ENCODE data around the gene PNCK. TPM values are rescaled to one million over a fixed set of nuclear protein-coding genes. Genes with fewer than 3 reads are reported as not detected.

The PNCK gene
- total RNA-seq, 1 experiment from 2014 or later = 2.3 TPM

DNA sequence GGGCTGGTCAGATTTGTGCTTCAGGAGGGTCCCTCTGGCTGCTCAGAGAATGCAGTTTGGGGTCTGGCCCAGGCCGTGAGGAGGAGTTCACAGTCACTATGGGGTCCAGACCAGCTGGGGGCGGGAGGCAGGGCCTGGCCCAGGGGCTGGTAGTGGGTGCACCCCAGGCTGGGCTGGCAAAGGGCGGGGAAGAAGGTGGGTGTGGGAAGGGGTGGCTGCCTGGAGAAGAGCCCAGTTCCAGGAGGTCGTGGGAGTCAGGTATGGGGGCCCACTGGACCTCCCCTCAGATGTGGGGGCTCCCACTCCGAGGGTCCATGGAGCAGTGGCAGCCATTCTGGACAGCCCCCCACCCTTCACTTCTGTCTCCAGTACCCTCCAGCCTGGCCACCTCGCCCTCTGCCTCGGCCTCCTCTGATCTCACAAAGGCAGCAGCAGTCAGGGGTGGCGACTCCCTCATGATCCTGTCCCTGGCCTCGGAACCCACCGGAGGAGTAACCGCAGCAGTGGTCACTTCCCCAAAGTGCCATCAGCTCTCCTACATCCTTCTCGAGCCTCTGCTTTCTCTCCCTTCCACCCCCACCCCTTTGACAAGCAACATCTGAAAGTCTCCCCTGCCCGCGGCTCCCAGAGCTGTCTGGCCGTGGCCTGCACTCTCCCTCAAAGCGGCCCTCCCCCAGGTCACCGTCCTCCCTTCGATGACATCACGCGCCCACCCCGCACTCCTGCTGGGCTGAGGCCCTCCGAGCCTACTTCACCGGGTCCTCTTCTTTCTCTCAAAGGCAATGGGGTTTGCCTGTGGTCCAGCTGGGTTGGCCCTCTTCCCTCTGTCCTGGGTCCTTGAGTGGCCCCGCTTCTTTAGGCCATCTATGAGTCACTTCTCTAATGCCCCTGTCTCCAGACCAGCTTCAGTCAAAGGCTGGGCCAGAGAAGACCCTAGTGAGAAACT is 12.4 kb upstream of the PNCK start:
- no peaks in the 10 kb centered on the region for H3K36me3 ChIP-seq (ENCODE audit: control insufficient read depth, insufficient read depth, low read length)
- in situ Hi-C loops (cut with HindIII; ENCODE audit: low pct_unique_long_range_greater_than_20kb, low sequenced_read_pairs) = no loop called here
- DNase-seq (ENCODE audit: low read depth, low spot score) (no peak), ATAC-seq (no peak)
- no peak overlapping the region for H3K4me3 ChIP-seq (ENCODE audit: low read depth in 2 of 2, low read length in 2 of 2)
- no peaks in the 10 kb centered on the region for H3K27me3 ChIP-seq (ENCODE audit: control insufficient read depth, insufficient read depth, low read length)
- CTCF ChIA-PET = interaction anchor here (1.6 to 1.9 kb wide), 2 partner anchors 18 to 22 kb away, joined by 4 to 6 read pairs; no protein-coding TSS in a partner anchor
- TF ChIP-seq CTCF (IDR thresholded peaks at IDR 0.05) = no peak
- TF ChIP-seq POLR2AphosphoS5 (IDR thresholded peaks at IDR 0.05; ENCODE audit: low read depth, low read length) = no peak
- no peak for TF ChIP-seq TCF7L2 (IDR thresholded peaks at IDR 0.05; ENCODE audit: low read depth, low read length)
- TF ChIP-seq, protein P1, sequence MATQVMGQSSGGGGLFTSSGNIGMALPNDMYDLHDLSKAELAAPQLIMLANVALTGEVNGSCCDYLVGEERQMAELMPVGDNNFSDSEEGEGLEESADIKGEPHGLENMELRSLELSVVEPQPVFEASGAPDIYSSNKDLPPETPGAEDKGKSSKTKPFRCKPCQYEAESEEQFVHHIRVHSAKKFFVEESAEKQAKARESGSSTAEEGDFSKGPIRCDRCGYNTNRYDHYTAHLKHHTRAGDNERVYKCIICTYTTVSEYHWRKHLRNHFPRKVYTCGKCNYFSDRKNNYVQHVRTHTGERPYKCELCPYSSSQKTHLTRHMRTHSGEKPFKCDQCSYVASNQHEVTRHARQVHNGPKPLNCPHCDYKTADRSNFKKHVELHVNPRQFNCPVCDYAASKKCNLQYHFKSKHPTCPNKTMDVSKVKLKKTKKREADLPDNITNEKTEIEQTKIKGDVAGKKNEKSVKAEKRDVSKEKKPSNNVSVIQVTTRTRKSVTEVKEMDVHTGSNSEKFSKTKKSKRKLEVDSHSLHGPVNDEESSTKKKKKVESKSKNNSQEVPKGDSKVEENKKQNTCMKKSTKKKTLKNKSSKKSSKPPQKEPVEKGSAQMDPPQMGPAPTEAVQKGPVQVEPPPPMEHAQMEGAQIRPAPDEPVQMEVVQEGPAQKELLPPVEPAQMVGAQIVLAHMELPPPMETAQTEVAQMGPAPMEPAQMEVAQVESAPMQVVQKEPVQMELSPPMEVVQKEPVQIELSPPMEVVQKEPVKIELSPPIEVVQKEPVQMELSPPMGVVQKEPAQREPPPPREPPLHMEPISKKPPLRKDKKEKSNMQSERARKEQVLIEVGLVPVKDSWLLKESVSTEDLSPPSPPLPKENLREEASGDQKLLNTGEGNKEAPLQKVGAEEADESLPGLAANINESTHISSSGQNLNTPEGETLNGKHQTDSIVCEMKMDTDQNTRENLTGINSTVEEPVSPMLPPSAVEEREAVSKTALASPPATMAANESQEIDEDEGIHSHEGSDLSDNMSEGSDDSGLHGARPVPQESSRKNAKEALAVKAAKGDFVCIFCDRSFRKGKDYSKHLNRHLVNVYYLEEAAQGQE (IDR thresholded peaks at IDR 0.05; ENCODE audit: insufficient read depth in 1 of 2, low read depth in 2 of 2, low read length in 1 of 2) = no peak
- TF ChIP-seq SIN3A (IDR thresholded peaks at IDR 0.05; ENCODE audit: borderline replicate concordance, insufficient read depth, low read depth, low read length) = no peak
- H3K9me3 ChIP-seq (ENCODE audit: control insufficient read depth, insufficient read depth, low read depth, low read length) = no peaks in the 10 kb centered on the region
- intact Hi-C loops (cut with micrococcal nuclease; ENCODE audit: unreplicated experiment) = no loop called here
- no TSS peak for BruUV-seq (replicated peaks)
- POLR2A ChIA-PET = no interaction called here
- peaks cover 28% of the 10 kb centered on the region for H3K4me1 ChIP-seq (ENCODE audit: control insufficient read depth, insufficient read depth, low read length)
- H3K27ac ChIP-seq (ENCODE audit: low read length) = no peak overlapping the region

- DNase-seq (ENCODE audit: low read depth, low spot score) = no peak
- ATAC-seq = no peak
- ChIA-PET CTCF (interaction anchor here (1.7 kb wide), 1 partner anchor 17 kb away, joined by 7 read pairs; no protein-coding TSS in a partner anchor), POLR2A (no interaction called here)
- H3K27me3 ChIP-seq (ENCODE audit: control insufficient read depth, insufficient read depth, low read length) = no peaks in the 10 kb centered on the region
- H3K9me3 ChIP-seq (ENCODE audit: control insufficient read depth, insufficient read depth, low read depth, low read length) = no peaks in the 10 kb centered on the region
- no peak overlapping the region for H3K27ac ChIP-seq (ENCODE audit: low read length)
- in situ Hi-C loops (cut with HindIII; ENCODE audit: low pct_unique_long_range_greater_than_20kb, low sequenced_read_pairs) = no loop called here
- BruUV-seq (replicated peaks) = no TSS peak
- intact Hi-C loops (cut with micrococcal nuclease; ENCODE audit: unreplicated experiment) = no loop called here
- H3K36me3 ChIP-seq (ENCODE audit: control insufficient read depth, insufficient read depth, low read length) = no peaks in the 10 kb centered on the region
- no peak overlapping the region for H3K4me3 ChIP-seq (ENCODE audit: low read depth in 2 of 2, low read length in 2 of 2)
- TF ChIP-seq CTCF (IDR thresholded peaks at IDR 0.05) (no peak), SIN3A (IDR thresholded peaks at IDR 0.05; ENCODE audit: borderline replicate concordance, insufficient read depth, low read depth, low read length) (no peak), TCF7L2 (IDR thresholded peaks at IDR 0.05; ENCODE audit: low read depth, low read length) (no peak), POLR2AphosphoS5 (IDR thresholded peaks at IDR 0.05; ENCODE audit: low read depth, low read length) (no peak)
- TF ChIP-seq, protein P1 (IDR thresholded peaks at IDR 0.05; ENCODE audit: insufficient read depth in 1 of 2, low read depth in 2 of 2, low read length in 1 of 2) = no peak
- peaks cover 25% of the 10 kb centered on the region for H3K4me1 ChIP-seq (ENCODE audit: control insufficient read depth, insufficient read depth, low read length)
These were observed 11.5 kb upstream of the PNCK start for GRCh38 chrX:153685156-153685536.
